HG02970 (cell line): ENCODE results near the gene AMELX.

ENCODE experiments used
- ATAC-seq: cut with Tn5 transposase; IDR thresholded peaks from one replicate; pipeline ENCODE4 v1.9.1; 2021; ENCODE audit warnings: mild to moderate bottlenecking, moderate library complexity, moderate number of reproducible peaks; ENCODE audit not compliant: unreplicated experiment, low FRiP score

Gene AMELX

DNA sequence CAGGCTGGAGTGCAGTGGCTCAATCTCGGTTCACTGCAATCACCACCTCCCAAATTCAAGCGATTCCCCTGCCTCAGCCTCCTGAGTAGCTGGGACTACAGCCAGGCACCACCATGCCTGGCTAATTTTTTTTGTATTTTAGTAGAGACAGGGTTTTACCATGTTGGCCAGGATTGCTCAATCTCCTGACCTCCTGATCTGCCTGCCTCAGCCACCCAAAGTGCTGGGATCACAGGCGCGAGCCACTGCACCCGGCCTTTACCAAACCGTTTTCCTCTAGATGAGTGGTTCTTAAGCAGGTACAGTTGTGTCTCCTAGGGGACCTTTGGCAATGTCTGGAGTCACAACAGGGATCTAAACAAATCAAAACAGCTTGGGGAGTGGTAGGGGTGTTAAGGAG, 11.6 kb downstream of the AMELX start:
- ATAC-seq: no peak

GRCh38 chrX:11305641-11306040, 12.4 kb downstream of the AMELX start:
- ATAC-seq: no peak

- ATAC-seq: no peak
Observed at GRCh38 chrX:11309220-11309619, 16.0 kb downstream of the AMELX start.

- no peak for ATAC-seq
Observed at GRCh38 chrX:11311706-11312105, 18.5 kb downstream of the AMELX start.

DNA sequence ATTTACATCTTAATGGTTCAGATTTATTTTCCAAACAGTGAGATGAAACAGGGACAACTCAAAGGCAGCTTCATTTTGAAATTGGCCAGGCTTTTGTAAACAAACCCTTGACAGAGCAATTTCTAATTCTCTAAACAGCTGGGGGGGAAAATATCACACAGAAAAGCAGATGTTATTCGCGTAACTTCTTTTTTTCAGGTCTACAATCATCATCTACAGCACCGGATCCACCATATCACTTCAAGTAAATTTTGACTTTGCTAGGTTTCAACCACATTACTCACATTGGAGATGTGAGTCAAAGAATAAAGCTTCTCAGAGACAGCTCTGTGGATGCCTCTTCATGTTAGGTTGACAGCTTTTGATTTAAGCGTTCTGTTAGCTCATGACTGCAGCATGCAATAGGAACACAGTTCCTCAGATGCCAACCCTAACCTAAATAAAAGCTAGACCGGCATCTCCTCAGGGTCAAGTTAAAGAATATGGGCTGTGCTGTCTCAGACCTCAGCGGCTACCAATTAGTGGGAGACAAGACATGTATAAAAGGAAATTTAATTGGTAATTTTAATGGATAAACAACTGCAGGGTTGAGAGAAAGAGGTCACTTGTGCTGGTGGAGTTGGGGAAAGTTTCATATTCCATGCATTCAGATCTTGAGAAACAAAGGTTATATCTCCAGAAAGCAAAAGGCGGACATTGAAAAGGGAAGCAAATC, 26.8 kb downstream of the AMELX start:
- no peak for ATAC-seq

GRCh38 chrX:11321986-11322385, 28.8 kb downstream of the AMELX start:
- no peak for ATAC-seq

GRCh38 chrX:11328134-11328533, 34.9 kb downstream of the AMELX start:
- ATAC-seq: no peak

DNA sequence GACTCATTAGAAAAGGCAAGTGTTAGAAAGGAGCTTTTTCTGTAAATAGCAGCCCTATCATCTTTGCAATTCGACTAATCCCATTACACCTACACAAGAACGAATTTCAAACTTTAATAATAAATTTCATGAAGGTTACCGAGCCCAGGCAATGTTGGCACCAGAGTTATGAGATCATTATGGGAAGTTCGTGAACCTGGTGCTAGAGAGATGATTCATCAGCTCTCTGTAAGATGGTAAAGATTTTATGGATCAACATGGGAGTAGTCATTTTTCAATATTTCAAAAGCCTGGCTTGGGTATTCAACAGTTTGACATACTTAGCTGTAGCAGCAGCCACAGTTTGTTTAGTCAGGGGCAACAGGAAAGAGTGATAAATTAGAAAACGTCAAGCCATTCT, 35.8 kb downstream of the AMELX start:
- ATAC-seq: no peak

DNA sequence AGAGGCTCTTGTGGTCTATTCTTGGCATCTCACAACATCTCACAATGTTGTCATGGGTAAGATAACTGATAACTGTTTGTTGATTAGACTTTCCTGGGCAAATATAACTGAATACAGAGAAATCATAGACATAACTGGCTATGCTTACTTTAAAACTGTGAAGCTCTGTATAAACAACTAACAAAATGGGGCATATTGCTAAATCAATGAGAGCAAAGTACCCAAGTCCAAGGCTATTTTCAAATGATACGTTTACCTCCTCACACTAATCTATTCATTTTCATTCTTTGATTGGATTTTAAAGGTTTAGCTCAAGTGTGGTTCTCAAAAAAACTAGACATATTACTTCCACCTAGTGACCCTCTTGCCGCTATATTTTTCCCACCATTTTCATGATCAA, 38.6 kb downstream of the AMELX start:
- ATAC-seq: no peak

GRCh38 chrX:11334165-11334564, 41.0 kb downstream of the AMELX start:
- no peak for ATAC-seq

- no peak for ATAC-seq
Observed at GRCh38 chrX:11336201-11336600, 43.0 kb downstream of the AMELX start.

DNA sequence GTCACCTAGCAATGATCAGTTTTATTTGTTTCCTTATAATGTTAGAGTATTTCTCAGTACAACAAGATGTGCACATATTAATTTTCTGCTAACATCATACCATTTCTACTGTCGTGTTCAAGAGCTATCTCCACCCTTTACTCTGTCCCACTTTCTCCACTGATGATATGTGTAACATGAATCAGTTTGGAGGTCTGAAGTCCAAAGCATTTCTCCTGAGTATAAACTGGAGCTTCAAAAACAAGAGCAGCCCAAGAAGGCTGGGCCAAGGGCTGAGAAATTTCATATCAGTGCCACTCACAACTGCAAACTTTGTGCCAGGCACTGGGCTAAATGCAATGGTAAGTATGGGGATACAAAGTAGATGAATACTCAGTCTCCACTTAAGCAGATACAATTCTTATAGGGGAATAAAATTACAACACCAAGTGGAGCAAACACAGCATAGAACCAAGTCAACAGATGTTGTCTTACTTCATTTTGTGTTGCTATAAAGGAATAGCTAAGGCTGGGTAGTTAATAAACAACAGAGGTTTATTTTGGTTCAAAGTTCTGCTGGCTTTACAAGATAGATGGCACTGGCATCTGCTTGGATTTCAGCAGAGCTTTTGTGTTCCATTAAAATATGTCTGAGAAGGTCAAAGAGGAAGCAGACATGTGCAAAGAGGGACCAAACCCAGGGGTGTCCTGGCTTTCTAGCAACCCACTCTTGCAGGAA, 44.2 kb downstream of the AMELX start:
- no peak for ATAC-seq

GRCh38 chrX:11341274-11342201, 48.3 kb downstream of the AMELX start:
- no peak for ATAC-seq

DNA sequence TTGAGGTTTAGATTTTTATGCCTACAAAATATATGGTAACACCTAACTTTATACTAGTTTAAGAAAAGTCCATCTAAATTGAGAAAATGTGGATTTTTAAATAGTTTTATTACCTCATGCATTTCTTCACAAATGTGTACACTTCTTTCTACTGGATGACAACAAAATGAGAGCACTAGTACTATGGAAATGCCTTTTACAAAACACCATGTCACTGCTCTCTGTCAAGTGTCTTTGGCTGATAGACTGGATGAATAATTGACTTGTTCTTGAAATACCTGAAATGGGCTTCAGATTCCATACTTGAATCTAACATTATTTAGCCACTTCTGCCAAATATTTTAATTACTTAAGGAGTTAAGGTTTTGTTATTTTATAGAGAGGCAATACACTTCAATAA, 49.5 kb downstream of the AMELX start:
- no peak for ATAC-seq

DNA sequence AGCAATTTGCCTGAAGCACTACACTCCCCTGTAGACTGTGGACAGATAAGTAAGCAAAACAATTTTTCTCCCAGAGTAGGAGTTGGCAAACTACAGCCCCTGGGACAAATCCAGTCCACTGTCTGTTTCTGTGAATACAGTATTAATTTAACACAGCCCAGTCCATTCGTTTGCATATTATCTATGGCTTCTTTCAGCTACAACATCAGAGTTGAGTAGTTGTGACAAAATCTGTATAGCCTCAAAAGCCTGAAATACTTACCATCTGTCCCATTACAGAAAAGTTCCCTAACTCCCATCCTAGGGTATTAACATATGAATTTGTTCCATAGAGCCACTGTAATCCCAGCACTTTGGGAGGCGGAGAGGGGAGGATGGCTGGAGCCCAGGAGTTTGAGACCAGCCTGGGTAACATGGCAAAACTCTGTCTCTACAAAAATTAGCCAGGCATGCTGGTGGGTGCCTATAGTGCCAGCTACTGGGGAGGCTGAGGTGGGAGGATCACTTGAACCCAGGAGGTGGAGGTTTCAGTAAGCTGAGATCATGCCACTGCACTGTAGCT, 53.0 kb downstream of the AMELX start:
- no peak for ATAC-seq

DNA sequence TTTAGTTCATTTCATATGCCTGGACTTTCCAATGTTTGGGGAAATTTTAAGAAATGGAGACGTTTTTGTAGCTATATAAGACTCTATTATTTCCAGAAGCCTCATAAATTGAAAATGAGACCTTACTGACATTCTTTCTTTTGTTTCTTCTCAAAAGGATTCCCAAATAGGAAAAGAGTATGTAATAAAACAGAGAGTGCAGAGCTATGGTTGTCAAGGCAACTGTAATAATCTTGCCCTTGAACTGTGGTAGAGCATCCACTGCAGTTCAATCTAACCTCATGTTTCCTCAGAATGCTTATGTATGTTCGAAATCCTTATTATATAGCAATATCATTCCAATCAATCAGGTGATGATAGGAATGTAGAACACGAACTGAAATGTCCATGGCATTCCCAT, 54.1 kb downstream of the AMELX start:
- ATAC-seq: no peak

- ATAC-seq: no peak
Observed at GRCh38 chrX:11349020-11349419, 55.8 kb downstream of the AMELX start.

DNA sequence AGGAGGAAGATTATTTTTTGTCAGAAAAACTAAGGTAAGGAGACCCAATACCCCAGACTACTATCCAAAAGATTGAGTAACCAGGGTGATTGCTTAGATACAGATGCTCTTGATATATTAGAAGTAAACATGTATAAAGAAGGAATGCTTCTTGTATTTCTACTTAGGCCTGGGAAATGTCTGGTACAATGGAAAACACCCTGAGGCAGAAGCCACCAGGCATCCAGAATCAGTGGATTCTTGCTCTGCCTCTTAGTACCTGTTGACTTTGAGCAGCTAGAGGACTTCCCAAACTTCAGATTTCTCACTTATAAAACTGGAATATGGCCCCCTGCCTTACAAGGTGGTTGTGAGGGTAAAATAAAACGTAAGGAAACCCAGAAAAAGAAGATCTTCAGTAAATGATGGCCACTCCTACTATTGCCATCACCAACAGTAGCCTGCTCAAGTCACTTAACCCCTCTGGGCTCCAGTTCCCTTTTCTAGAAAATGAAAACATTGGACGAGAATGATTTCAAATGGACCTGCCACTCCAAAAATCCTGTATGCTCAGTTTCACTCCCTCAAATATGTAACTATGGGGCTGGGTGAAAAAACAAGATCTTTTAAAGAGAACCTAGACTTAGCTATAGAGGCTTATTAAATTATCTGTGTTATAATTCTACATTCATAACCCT, 56.6 kb downstream of the AMELX start:
- no peak for ATAC-seq
